ENCODE data around the gene ARHGEF35. TPM values are rescaled to one million over a fixed set of nuclear protein-coding genes. Genes with fewer than 3 reads are reported as not detected.

The ARHGEF35 gene
- total RNA-seq, 1 donor from 2014 or later, result 2.5 TPM

DNA sequence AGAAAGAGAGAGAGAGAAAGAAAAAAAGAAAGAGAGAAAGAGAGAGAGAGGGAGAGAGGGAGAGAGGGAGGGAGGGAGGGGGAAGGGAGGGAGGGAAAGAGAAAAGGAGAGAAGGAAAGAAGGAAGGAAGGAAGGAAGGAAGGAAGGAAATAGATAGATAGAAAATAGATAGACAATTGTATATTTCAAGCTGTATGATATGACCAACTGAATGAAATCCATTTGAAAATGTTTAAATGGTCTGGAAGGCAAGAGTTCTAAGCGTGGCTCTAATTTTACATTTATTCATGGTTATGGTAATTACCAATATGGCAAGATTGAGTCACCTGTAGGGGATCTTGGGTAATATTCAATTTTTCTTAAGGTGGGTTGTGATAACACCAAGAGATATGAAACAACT lies 36.8 kb downstream of the ARHGEF35 start:
- peaks cover 16% of the 10 kb centered on the region for H3K27me3 Mint-ChIP-seq (ENCODE audit: insufficient read depth)
- no peaks in the 10 kb centered on the region for H3K36me3 Mint-ChIP-seq (ENCODE audit: low read depth)
- H3K27ac Mint-ChIP-seq, result no peak overlapping the region
- no peaks in the 10 kb centered on the region for H3K4me1 Mint-ChIP-seq (ENCODE audit: low read depth)
- H3K9me3 Mint-ChIP-seq, result no peaks in the 10 kb centered on the region
- no peak overlapping the region for H3K4me3 Mint-ChIP-seq
- intact Hi-C loops (cut with micrococcal nuclease), result no loop called here
- no peak for DNase-seq (ENCODE audit: low spot score)

DNA sequence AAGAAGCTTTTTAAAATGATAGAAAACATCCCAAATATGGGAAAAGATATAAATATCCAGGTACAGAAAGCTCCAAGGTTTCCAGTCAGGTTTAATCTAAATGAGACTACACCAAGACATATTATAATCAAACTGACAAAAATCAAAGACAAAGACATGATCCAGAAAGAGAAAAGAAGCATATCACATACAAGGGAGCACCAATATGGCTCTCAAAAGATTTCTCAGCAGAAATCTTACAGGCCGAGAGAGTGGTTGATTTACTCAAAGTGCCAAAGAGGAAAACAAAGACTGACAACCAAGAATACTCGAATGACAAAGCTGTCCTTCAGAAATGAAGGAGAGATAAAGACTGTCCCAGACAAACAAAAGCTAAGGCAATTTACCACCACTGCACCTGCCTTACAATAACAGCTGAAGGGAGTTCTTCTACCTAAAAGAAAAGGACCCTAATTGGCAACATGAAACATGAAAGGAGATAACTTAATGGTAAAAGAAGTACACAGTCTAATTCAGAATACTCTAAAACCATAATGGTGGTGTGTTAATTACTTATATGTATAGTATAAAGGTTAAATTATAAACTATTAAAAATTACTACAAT lies 47.3 kb downstream of the ARHGEF35 start:
- no peaks in the 10 kb centered on the region for H3K36me3 Mint-ChIP-seq (ENCODE audit: low read depth)
- H3K27ac Mint-ChIP-seq, result no peak overlapping the region
- no peaks in the 10 kb centered on the region for H3K4me1 Mint-ChIP-seq (ENCODE audit: low read depth)
- intact Hi-C loops (cut with micrococcal nuclease), result no loop called here
- H3K4me3 Mint-ChIP-seq, result no peak overlapping the region
- H3K9me3 Mint-ChIP-seq, result peaks cover 19% of the 10 kb centered on the region
- DNase-seq (ENCODE audit: low spot score), result no peak
- no peaks in the 10 kb centered on the region for H3K27me3 Mint-ChIP-seq (ENCODE audit: insufficient read depth)

DNA sequence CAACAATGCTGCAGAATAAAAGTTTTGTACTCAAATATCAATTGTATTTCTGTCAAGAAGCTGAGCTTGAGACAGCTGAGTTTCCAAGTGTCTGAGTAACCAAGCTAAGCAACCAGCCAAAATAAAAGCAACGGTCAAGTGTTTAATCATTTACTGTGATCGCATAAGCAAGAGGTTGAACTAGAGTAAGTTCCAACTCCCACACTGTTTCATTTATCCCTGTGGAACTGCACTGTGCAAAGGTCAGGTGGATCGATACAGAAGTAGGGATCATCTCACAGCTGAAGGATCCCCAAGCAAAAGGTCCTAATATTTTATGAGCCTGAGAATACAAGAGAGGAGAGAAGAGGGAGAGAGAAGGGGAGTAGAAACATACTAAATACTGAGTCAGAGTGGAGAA lies 51.2 kb downstream of the ARHGEF35 start:
- no peaks in the 10 kb centered on the region for H3K36me3 Mint-ChIP-seq (ENCODE audit: low read depth)
- no peaks in the 10 kb centered on the region for H3K27me3 Mint-ChIP-seq (ENCODE audit: insufficient read depth)
- no peak for DNase-seq (ENCODE audit: low spot score)
- no peak overlapping the region for H3K4me3 Mint-ChIP-seq
- intact Hi-C loops (cut with micrococcal nuclease), result no loop called here
- no peak overlapping the region for H3K27ac Mint-ChIP-seq
- H3K4me1 Mint-ChIP-seq (ENCODE audit: low read depth), result no peaks in the 10 kb centered on the region
- H3K9me3 Mint-ChIP-seq, result peaks cover 19% of the 10 kb centered on the region

DNA sequence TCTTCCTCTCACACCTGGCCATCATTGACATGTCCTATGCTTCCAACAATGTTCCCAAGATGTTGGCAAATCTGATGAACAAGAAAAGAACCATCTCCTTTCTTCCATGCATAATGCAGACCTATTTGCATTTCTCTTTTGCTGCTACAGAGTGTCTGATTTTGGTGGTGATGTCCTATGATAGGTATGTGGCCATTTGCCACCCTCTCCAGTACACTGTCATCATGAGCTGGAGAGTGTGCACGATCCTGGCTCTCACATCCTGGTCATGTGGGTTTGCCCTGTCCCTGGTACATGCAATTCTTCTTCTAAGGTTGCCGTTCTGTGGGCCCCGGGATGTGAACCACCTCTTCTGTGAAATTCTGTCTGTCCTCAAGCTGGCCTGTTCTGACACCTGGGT lies 53.4 kb downstream of the ARHGEF35 start:
- DNase-seq (ENCODE audit: low spot score), result no peak
- Mint-ChIP-seq H3K36me3 (ENCODE audit: low read depth) (no peaks in the 10 kb centered on the region), H3K4me1 (ENCODE audit: low read depth) (no peaks in the 10 kb centered on the region), H3K4me3 (no peak overlapping the region), H3K27me3 (ENCODE audit: insufficient read depth) (peaks cover 2% of the 10 kb centered on the region), H3K9me3 (no peaks in the 10 kb centered on the region), H3K27ac (no peak overlapping the region)
- intact Hi-C loops (cut with micrococcal nuclease), result no loop called here

DNA sequence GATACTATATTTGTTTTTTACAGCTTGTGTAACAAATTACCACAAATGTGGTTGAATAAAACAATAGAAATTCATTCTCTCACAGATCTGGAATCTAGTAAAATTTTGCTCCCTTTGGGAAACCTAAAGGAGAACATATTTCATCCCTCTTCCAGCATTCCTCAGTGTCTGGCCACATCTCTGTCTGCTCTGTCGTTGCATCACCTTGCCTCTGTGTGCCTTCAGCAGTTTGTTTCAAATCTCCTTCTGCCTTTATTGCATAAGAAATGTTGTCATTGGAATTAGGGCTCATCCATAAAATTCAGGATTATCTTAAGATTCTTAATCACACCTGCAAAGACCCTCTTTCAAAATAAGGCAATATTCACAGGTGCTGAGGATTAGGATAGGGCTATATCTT lies 58.1 kb downstream of the ARHGEF35 start:
- intact Hi-C loops (cut with micrococcal nuclease), result no loop called here
- Mint-ChIP-seq H3K4me3 (no peak overlapping the region), H3K27me3 (ENCODE audit: insufficient read depth) (peaks cover 4% of the 10 kb centered on the region), H3K27ac (no peak overlapping the region), H3K36me3 (ENCODE audit: low read depth) (no peaks in the 10 kb centered on the region), H3K4me1 (ENCODE audit: low read depth) (no peaks in the 10 kb centered on the region), H3K9me3 (no peaks in the 10 kb centered on the region)
- DNase-seq (ENCODE audit: low spot score), result no peak

Other genes starting within 250 kb of the ARHGEF35 start
- gene OR2F1, start 241.0 kb downstream of the ARHGEF35 start, total RNA-seq, result not detected in 2 replicates
- not detected in 2 replicates for gene OR6B1, start 195.5 kb downstream of the ARHGEF35 start, total RNA-seq
- gene OR2A5, start 146.9 kb downstream of the ARHGEF35 start, total RNA-seq, result not detected in 2 replicates
- gene OR2A25, start 126.0 kb downstream of the ARHGEF35 start, total RNA-seq, result not detected in 2 replicates
- not detected in 2 replicates for gene OR2A12, start 109.6 kb downstream of the ARHGEF35 start, total RNA-seq
- gene OR2A2, start 86.2 kb downstream of the ARHGEF35 start, total RNA-seq, result not detected in 2 replicates
- gene OR2A14, start 72.7 kb downstream of the ARHGEF35 start, total RNA-seq, result not detected in 2 replicates
- gene CTAGE4, start 12.4 kb downstream of the ARHGEF35 start, total RNA-seq, result 0.75 and 1.1 TPM in 2 replicates
- not detected in 2 replicates for gene OR2A42, start 43.8 kb upstream of the ARHGEF35 start, total RNA-seq
- 1.7 and 2.1 TPM in 2 replicates for gene OR2A7, start 69.0 kb upstream of the ARHGEF35 start, total RNA-seq
- 1.3 and 2.0 TPM in 2 replicates for gene CTAGE8, start 73.5 kb upstream of the ARHGEF35 start, total RNA-seq
- not detected in 2 replicates for gene OR2A1, start 116.6 kb upstream of the ARHGEF35 start, total RNA-seq
- 8.0 and 9.1 TPM in 2 replicates for gene ARHGEF5, start 159.6 kb upstream of the ARHGEF35 start, total RNA-seq
- not detected in 2 replicates for gene NOBOX, start 207.9 kb upstream of the ARHGEF35 start, total RNA-seq

Data from activated T-helper 1 cell treated with anti-CD3 and anti-CD28 coated beads, Interleukin-12 subunit alpha, Interleukin-12 subunit beta, Interleukin-2, Interleukin-4 antibody, amounts not matched to agents 30 ng/mL and 10 ng/mL and 1 ng/mL, durations not matched to agents 14 hours and 24 hours and 36 hours (primary cell).